MCF 10A (cell line): ENCODE results near the gene ARHGEF10L. TPM values are rescaled to one million over a fixed set of nuclear protein-coding genes. Genes with fewer than 3 reads are reported as not detected.

Experiments
- BruUV-seq: library from RNA; stranded (reverse); fragments of 400-500 nt; replicated peaks from 2 replicates; lab custom pipeline; 2021; lab: Mats Ljungman, UMichigan
- CTCF ChIA-PET: fragments of 300-600 bp; sonication (Branson Sonifier 250); formaldehyde crosslinking; extraction: SDS; loops from one replicate; lab custom pipeline; 2021; ENCODE audit warnings: antibody characterized with exemption, inconsistent platforms; lab: Yijun Ruan, JAX
- POLR2A ChIA-PET: fragments of 300-600, 350-650 bp; sonication (Branson Sonifier 250); formaldehyde crosslinking; extraction: SDS; loops from one replicate; lab custom pipeline; 2020; ENCODE audit warnings: antibody characterized with exemption, inconsistent platforms; lab: Yijun Ruan, JAX
- DNase-seq: peaks from one replicate; pipeline ENCODE4 v3.0.0-alpha.2; 2018; ENCODE audit not compliant: unreplicated experiment
- H3K27ac Mint-ChIP-seq: one replicate; pipeline ENCODE4 v1.8.0; 2022; ENCODE audit warnings: mild to moderate bottlenecking, low read depth, mixed read lengths; ENCODE audit not compliant: unreplicated experiment
- H3K27me3 Mint-ChIP-seq: one replicate; pipeline ENCODE4 v1.8.0; 2022; ENCODE audit warnings: mixed read lengths; ENCODE audit not compliant: insufficient read depth, unreplicated experiment
- H3K36me3 Mint-ChIP-seq: one replicate; pipeline ENCODE4 v1.8.0; 2022; ENCODE audit warnings: mild to moderate bottlenecking, moderate library complexity, mixed read lengths; ENCODE audit not compliant: insufficient read depth, unreplicated experiment
- H3K4me1 Mint-ChIP-seq: one replicate; pipeline ENCODE4 v1.8.0; 2022; ENCODE audit warnings: mixed read lengths; ENCODE audit not compliant: insufficient read depth, unreplicated experiment
- H3K4me3 Mint-ChIP-seq: one replicate; pipeline ENCODE4 v1.8.0; 2022; ENCODE audit warnings: mild to moderate bottlenecking, moderate library complexity, mixed read lengths; ENCODE audit not compliant: unreplicated experiment
- H3K9me3 Mint-ChIP-seq: one replicate; pipeline ENCODE4 v1.8.0; 2022; ENCODE audit warnings: mixed read lengths; ENCODE audit not compliant: unreplicated experiment
- CTCF ChIP-seq: fragments of 200-600 bp; IDR thresholded peaks from one replicate; pipeline ENCODE4 v1.8.0; 2022; ENCODE audit warnings: antibody characterized with exemption, mild to moderate bottlenecking; ENCODE audit not compliant: unreplicated experiment
- intact Hi-C: fragments of 100-400 bp; cut with micrococcal nuclease; formaldehyde crosslinking; loops from 2 replicates; pipeline ENCODE4 v1.14.1; 2022
- total RNA-seq: library from RNA; stranded (reverse); gene quantifications from 2 replicates; pipeline ENCODE4 v1.2.3, GENCODE V29; 2022

ARHGEF10L gene
- total RNA-seq, 1 experiment from 2014 or later: 5.0 TPM

- no peaks in the 10 kb centered on the region for H3K9me3 Mint-ChIP-seq
- no peak for DNase-seq
- BruUV-seq: no TSS peak
- POLR2A ChIA-PET: no interaction called here
- H3K36me3 Mint-ChIP-seq: no peaks in the 10 kb centered on the region
- no peak for TF ChIP-seq CTCF
- no peaks in the 10 kb centered on the region for H3K27me3 Mint-ChIP-seq
- H3K4me3 Mint-ChIP-seq: no peak overlapping the region
- intact Hi-C loops: no loop called here
- CTCF ChIA-PET: interaction anchor here (1.7 kb wide), 1 partner anchor 84 kb away, joined by 6 read pairs; no protein-coding TSS in a partner anchor
- H3K27ac Mint-ChIP-seq: no peak overlapping the region
- H3K4me1 Mint-ChIP-seq: peaks cover 8% of the 10 kb centered on the region
Observed at GRCh38 chr1:17523321-17524041, 16.0 kb upstream of the ARHGEF10L start.

GRCh38 chr1:17524645-17525044, 14.9 kb upstream of the ARHGEF10L start:
- H3K4me1 Mint-ChIP-seq: peaks cover 8% of the 10 kb centered on the region
- no peak overlapping the region for H3K27ac Mint-ChIP-seq
- POLR2A ChIA-PET: no interaction called here
- CTCF ChIA-PET: interaction anchor here (0.8 kb wide), 1 partner anchor 22 kb away, joined by 4 read pairs; no protein-coding TSS in a partner anchor
- no peaks in the 10 kb centered on the region for H3K27me3 Mint-ChIP-seq
- H3K9me3 Mint-ChIP-seq: no peaks in the 10 kb centered on the region
- intact Hi-C loops: no loop called here
- H3K36me3 Mint-ChIP-seq: no peaks in the 10 kb centered on the region
- H3K4me3 Mint-ChIP-seq: no peak overlapping the region
- TF ChIP-seq CTCF: no peak
- DNase-seq: no peak
- no TSS peak for BruUV-seq

- no peaks in the 10 kb centered on the region for H3K4me1 Mint-ChIP-seq
- BruUV-seq: no TSS peak
- no peak overlapping the region for H3K4me3 Mint-ChIP-seq
- CTCF ChIA-PET: interaction anchor here (0.9 kb wide), 1 partner anchor 11 kb away, joined by 3 read pairs; no protein-coding TSS in a partner anchor
- no peak for DNase-seq
- no peak overlapping the region for H3K27ac Mint-ChIP-seq
- no peak for TF ChIP-seq CTCF
- no peaks in the 10 kb centered on the region for H3K36me3 Mint-ChIP-seq
- POLR2A ChIA-PET: no interaction called here
- H3K9me3 Mint-ChIP-seq: no peaks in the 10 kb centered on the region
- H3K27me3 Mint-ChIP-seq: no peaks in the 10 kb centered on the region
- intact Hi-C loops: no loop called here
Observed at GRCh38 chr1:17525996-17526686, 13.4 kb upstream of the ARHGEF10L start.
